Measurements from ENCODE around the gene KCNMB2.

Gene KCNMB2

GRCh38 chr3:178870085-178870484, 333.8 kb downstream of the KCNMB2 start:
- Histone ChIP-seq H3K4me1 (ENCODE audit: insufficient read depth, low read length) (no peaks in the 10 kb centered on the region), H3K79me2 (ENCODE audit: insufficient read depth, low read length) (no peaks in the 10 kb centered on the region), H3K9me3 (ENCODE audit: insufficient read depth, low read length, severe bottlenecking) (no peaks in the 10 kb centered on the region), H3K27me3 (ENCODE audit: insufficient read depth, low read length, poor library complexity) (peaks cover 2% of the 10 kb centered on the region), H3K9ac (ENCODE audit: low read depth, low read length) (no peak overlapping the region), H3K27ac (ENCODE audit: low read length) (no peak overlapping the region), H2AFZ (ENCODE audit: low read depth, low read length) (no peak overlapping the region), H4K20me1 (ENCODE audit: insufficient read depth, low read length) (no peaks in the 10 kb centered on the region), H3K4me2 (ENCODE audit: insufficient read depth, low read length) (no peak overlapping the region), H3K4me3 (ENCODE audit: low read depth in 1 of 2, low read length in 2 of 2) (no peak overlapping the region), H3K36me3 (ENCODE audit: insufficient read depth, low read length) (no peaks in the 10 kb centered on the region)
- DNase-seq, result no peak
- no peak for TF ChIP-seq EZH2 (IDR thresholded peaks at IDR 0.05; ENCODE audit: borderline replicate concordance, low read depth, low read length, severe bottlenecking)
- TF ChIP-seq, protein P1, sequence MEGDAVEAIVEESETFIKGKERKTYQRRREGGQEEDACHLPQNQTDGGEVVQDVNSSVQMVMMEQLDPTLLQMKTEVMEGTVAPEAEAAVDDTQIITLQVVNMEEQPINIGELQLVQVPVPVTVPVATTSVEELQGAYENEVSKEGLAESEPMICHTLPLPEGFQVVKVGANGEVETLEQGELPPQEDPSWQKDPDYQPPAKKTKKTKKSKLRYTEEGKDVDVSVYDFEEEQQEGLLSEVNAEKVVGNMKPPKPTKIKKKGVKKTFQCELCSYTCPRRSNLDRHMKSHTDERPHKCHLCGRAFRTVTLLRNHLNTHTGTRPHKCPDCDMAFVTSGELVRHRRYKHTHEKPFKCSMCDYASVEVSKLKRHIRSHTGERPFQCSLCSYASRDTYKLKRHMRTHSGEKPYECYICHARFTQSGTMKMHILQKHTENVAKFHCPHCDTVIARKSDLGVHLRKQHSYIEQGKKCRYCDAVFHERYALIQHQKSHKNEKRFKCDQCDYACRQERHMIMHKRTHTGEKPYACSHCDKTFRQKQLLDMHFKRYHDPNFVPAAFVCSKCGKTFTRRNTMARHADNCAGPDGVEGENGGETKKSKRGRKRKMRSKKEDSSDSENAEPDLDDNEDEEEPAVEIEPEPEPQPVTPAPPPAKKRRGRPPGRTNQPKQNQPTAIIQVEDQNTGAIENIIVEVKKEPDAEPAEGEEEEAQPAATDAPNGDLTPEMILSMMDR (IDR thresholded peaks at IDR 0.05; ENCODE audit: borderline replicate concordance, extremely low read depth, low read length, poor library complexity, severe bottlenecking), result no peak
- no peak for ATAC-seq (ENCODE audit: insufficient read depth, low read depth)

- H3K79me2 ChIP-seq (ENCODE audit: insufficient read depth, low read length), result no peaks in the 10 kb centered on the region
- no peak overlapping the region for H3K27ac ChIP-seq (ENCODE audit: low read length)
- H3K36me3 ChIP-seq (ENCODE audit: insufficient read depth, low read length), result no peaks in the 10 kb centered on the region
- H3K27me3 ChIP-seq (ENCODE audit: insufficient read depth, low read length, poor library complexity), result peaks cover 2% of the 10 kb centered on the region
- no peak overlapping the region for H2AFZ ChIP-seq (ENCODE audit: low read depth, low read length)
- no peaks in the 10 kb centered on the region for H4K20me1 ChIP-seq (ENCODE audit: insufficient read depth, low read length)
- no peaks in the 10 kb centered on the region for H3K4me1 ChIP-seq (ENCODE audit: insufficient read depth, low read length)
- no peaks in the 10 kb centered on the region for H3K9me3 ChIP-seq (ENCODE audit: insufficient read depth, low read length, severe bottlenecking)
- H3K4me2 ChIP-seq (ENCODE audit: insufficient read depth, low read length), result no peak overlapping the region
- H3K4me3 ChIP-seq (ENCODE audit: low read depth in 1 of 2, low read length in 2 of 2), result no peak overlapping the region
- ATAC-seq (ENCODE audit: insufficient read depth, low read depth) (no peak), DNase-seq (no peak)
- H3K9ac ChIP-seq (ENCODE audit: low read depth, low read length), result no peak overlapping the region
- TF ChIP-seq, protein P1 (IDR thresholded peaks at IDR 0.05; ENCODE audit: borderline replicate concordance, extremely low read depth, low read length, poor library complexity, severe bottlenecking), result no peak
- no peak for TF ChIP-seq EZH2 (IDR thresholded peaks at IDR 0.05; ENCODE audit: borderline replicate concordance, low read depth, low read length, severe bottlenecking)
These were observed 338.9 kb downstream of the KCNMB2 start for GRCh38 chr3:178875157-178875556.

DNA sequence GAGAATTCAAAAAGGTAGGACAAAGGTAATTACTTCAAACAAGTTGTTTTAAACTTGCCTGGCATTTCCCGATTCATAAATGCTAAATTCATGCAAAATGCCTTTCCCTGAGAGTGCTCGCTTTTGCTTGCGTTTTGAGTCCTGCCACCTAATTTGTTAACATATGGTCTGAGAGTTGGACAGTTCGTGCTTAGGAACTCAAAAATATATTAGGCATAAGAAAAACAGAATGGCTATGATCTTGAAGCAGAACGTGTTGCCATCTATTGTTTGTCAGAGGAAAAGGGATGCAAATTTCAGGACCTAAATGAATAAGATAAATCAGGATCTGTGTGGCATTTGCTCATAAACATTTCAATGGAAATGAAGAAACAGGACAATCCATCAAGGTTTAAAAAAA, 339.6 kb downstream of the KCNMB2 start:
- Histone ChIP-seq H3K27ac (ENCODE audit: low read length) (no peak overlapping the region), H2AFZ (ENCODE audit: low read depth, low read length) (no peak overlapping the region), H3K36me3 (ENCODE audit: insufficient read depth, low read length) (no peaks in the 10 kb centered on the region), H3K9me3 (ENCODE audit: insufficient read depth, low read length, severe bottlenecking) (no peaks in the 10 kb centered on the region), H3K79me2 (ENCODE audit: insufficient read depth, low read length) (no peaks in the 10 kb centered on the region), H3K4me2 (ENCODE audit: insufficient read depth, low read length) (no peak overlapping the region), H3K4me3 (ENCODE audit: low read depth in 1 of 2, low read length in 2 of 2) (no peak overlapping the region), H3K27me3 (ENCODE audit: insufficient read depth, low read length, poor library complexity) (peaks cover 2% of the 10 kb centered on the region), H4K20me1 (ENCODE audit: insufficient read depth, low read length) (no peaks in the 10 kb centered on the region), H3K9ac (ENCODE audit: low read depth, low read length) (no peak overlapping the region), H3K4me1 (ENCODE audit: insufficient read depth, low read length) (no peaks in the 10 kb centered on the region)
- TF ChIP-seq, protein P1 (IDR thresholded peaks at IDR 0.05; ENCODE audit: borderline replicate concordance, extremely low read depth, low read length, poor library complexity, severe bottlenecking), result no peak
- no peak for TF ChIP-seq EZH2 (IDR thresholded peaks at IDR 0.05; ENCODE audit: borderline replicate concordance, low read depth, low read length, severe bottlenecking)
- ATAC-seq (ENCODE audit: insufficient read depth, low read depth) (no peak), DNase-seq (no peak)

DNA sequence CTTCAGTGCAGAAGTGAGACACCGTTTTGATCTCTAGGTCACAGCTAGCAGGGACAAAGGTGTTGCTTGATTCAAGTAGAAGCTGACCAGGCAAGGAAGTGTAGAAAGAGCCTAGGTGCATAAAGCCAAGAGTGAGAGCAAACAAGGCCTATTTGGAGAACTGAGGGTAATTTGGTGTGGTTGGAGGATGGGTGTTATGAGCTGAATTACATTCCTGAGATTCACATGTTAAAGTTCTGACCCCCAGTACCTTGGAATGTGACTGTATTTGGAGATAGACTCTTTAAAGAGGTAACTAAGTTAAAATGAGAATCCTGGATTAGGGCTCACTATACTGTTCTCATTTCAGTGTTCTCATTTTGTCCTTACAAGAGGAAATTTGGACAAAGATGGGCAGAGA, 344.0 kb downstream of the KCNMB2 start:
- Histone ChIP-seq H3K4me2 (ENCODE audit: insufficient read depth, low read length) (no peak overlapping the region), H3K79me2 (ENCODE audit: insufficient read depth, low read length) (no peaks in the 10 kb centered on the region), H3K27me3 (ENCODE audit: insufficient read depth, low read length, poor library complexity) (no peaks in the 10 kb centered on the region), H4K20me1 (ENCODE audit: insufficient read depth, low read length) (no peaks in the 10 kb centered on the region), H2AFZ (ENCODE audit: low read depth, low read length) (no peak overlapping the region), H3K36me3 (ENCODE audit: insufficient read depth, low read length) (no peaks in the 10 kb centered on the region), H3K4me3 (ENCODE audit: low read depth in 1 of 2, low read length in 2 of 2) (no peak overlapping the region), H3K27ac (ENCODE audit: low read length) (no peak overlapping the region), H3K9ac (ENCODE audit: low read depth, low read length) (no peak overlapping the region), H3K4me1 (ENCODE audit: insufficient read depth, low read length) (no peaks in the 10 kb centered on the region), H3K9me3 (ENCODE audit: insufficient read depth, low read length, severe bottlenecking) (no peaks in the 10 kb centered on the region)
- no peak for ATAC-seq (ENCODE audit: insufficient read depth, low read depth)
- no peak for DNase-seq
- TF ChIP-seq, protein P1 (IDR thresholded peaks at IDR 0.05; ENCODE audit: borderline replicate concordance, extremely low read depth, low read length, poor library complexity, severe bottlenecking), result no peak

Measured in DND-41 (cell line).